Epithelial cell of esophagus (primary cell): ENCODE measurements around the gene ARSG.
"Not testable (repeated sequence)": the region's sequence is repeated elsewhere in the genome, so short reads cannot be mapped to it uniquely, and the experiment has no call there.

Source experiments
- DNase-seq: peaks from one replicate; pipeline ENCODE4 v3.0.0; 2010; ENCODE audit warnings: low read depth
- H3K4me3 ChIP-seq: 2 replicates; pipeline ENCODE4 v1.5.1; 2011; ENCODE audit warnings: mild to moderate bottlenecking, low read length, control low read depth
- CTCF ChIP-seq: IDR thresholded peaks from 2 replicates; pipeline ENCODE4 v1.5.1; 2011; ENCODE audit warnings: low read depth, mild to moderate bottlenecking, low read length, control low read depth, inconsistent platforms; ENCODE audit not compliant: insufficient read depth; ENCODE audit errors: missing control alignments

The ARSG gene

GRCh38 chr17:68325961-68326360, 34.7 kb downstream of the ARSG start:
- no peak for TF ChIP-seq CTCF
- no peak for DNase-seq
- no peak overlapping the region for H3K4me3 ChIP-seq

GRCh38 chr17:68326681-68327080, 35.4 kb downstream of the ARSG start:
- no peak overlapping the region for H3K4me3 ChIP-seq
- no peak for TF ChIP-seq CTCF
- peak; percentile 26 for DNase-seq

DNA sequence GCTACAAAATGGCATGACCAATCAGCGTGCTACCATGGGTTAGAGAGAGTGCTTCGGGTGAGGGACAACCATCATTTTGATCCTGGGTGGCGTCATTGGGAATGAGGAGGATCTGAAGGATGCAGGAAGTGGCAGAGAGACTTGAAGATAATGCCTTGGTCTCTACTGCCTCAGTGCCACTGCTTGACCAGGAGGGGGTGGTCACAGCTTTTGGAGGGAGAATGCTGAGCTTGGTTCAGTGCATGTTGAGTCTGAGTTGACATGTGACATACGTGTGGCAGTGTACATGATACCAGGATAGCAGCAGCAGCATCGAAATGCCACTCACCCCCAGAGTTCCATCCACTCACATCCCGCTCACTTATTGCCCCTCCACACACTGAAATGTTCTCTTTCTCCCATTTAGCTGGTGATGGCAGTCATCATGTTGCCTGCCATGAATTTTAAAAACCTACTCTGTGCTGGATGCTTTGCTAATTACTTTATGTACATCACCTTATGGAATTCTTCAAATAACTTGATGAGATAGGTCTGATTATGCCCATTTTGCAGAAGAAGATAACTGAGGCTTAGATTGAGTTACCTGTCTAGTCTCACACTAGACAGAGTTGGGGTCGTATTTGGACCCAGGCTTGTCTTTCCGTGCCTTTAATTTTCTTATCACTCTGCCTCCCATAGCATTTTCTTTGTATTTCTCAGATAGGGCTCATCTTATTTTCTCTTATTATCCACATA, 36.7 kb downstream of the ARSG start:
- no peak for DNase-seq
- no peak for TF ChIP-seq CTCF
- H3K4me3 ChIP-seq: no peak overlapping the region

- no peak overlapping the region for H3K4me3 ChIP-seq
- peak; percentile 75 for DNase-seq
- no peak for TF ChIP-seq CTCF
Measured at GRCh38 chr17:68328676-68329075, 37.4 kb downstream of the ARSG start.

GRCh38 chr17:68329331-68329730, 38.0 kb downstream of the ARSG start:
- H3K4me3 ChIP-seq: no peak overlapping the region
- TF ChIP-seq CTCF: no peak
- no peak for DNase-seq

- not testable (repeated sequence) for DNase-seq
Measured at GRCh38 chr17:68331932-68332331, 40.6 kb downstream of the ARSG start.

DNA sequence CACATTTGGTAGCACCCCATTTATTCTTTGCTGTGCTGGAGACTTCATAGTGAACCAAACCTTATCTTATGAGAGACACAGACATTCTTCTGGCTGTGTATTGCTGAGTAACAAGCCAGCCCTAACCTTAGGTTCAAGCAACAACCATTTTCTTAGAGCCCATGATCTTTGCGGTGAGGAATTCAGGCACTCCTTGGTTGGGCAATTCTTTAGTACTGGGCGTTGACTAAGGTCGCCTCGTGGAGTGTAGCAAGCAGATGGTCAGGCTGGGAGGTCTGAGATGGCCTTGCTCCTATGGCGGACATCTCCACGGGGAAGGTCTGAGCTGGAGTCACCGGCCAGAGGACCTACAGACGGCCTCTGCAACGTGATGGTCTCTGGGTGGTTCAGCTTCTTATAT, 43.1 kb downstream of the ARSG start:
- no peak overlapping the region for H3K4me3 ChIP-seq
- TF ChIP-seq CTCF: no peak
- DNase-seq: no peak

More at GRCh38 chr17:68331932-68332331, 40.6 kb downstream of the ARSG start:
- H3K4me3 ChIP-seq: not testable (repeated sequence)

GRCh38 chr17:68341482-68341881, 50.2 kb downstream of the ARSG start:
- no peak for DNase-seq
- TF ChIP-seq CTCF: no peak

More at GRCh38 chr17:68341482-68341881, 50.2 kb downstream of the ARSG start:
- no peak overlapping the region for H3K4me3 ChIP-seq
